ENCODE measurements around the gene DRICH1. TPM values are rescaled to one million over a fixed set of nuclear protein-coding genes. Genes with fewer than 3 reads are reported as not detected.

DRICH1 gene
- total and polyA plus RNA-seq, 2 of the 13 experiments (the other 11 are each of a cell fraction or from before 2014, with no cell fraction given) = 0.22 to 0.66 TPM

DNA sequence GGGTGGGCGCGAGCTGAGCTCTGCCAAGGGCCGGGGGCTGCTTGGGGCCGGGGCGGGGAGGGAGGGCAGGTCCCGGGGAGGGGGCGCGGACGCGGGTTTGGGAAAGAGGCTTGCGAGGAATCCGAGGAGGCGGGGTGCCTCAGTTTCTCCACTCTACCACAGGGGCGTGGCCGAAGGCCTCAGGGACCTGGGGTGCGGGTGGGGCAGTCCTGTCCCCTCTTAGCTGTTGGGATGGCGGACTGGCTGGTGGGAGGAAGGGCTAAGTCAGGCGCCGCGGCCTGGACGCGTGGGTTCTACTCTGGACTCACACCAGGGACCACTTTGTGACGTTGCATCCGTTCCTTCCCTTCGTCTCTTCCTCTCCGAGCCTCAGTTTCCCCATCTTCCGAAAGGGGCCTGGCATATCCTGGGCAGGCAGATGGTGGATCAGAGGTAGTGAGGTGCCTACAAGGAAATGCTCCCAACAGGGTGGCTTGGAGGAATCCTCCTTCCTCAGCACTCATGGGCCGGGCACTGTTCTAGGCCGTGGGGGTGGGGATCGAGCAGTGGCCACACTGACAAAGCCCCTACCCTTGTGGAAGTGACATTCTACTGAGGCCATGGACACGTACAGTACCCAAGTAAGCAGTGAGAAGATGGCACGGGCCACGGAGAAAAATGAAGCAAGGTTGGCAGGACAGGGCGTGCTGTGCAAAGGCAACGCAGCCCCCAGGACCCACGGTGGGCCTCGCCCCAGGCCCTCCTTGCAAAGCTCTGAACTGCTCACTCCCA lies 65.2 kb downstream of the DRICH1 start:
- Histone ChIP-seq H2AFZ (ENCODE audit: low read length) (no peak overlapping the region), H3K79me2 (ENCODE audit: insufficient read depth, low read length) (no peaks in the 10 kb centered on the region), H3K9ac (ENCODE audit: insufficient read depth, low read depth, low read length) (no peak overlapping the region), H4K20me1 (ENCODE audit: insufficient read depth, low read length) (no peaks in the 10 kb centered on the region), H3K4me3 (replicated peaks in 1 of 3; ENCODE audit: insufficient read depth in 1 of 3, low read depth in 2 of 3, low read length in 3 of 3) (peak overlapping the region; percentile 43 to 73 (median 45); a peak in 2 of 6 replicates), H3K27ac (ENCODE audit: extremely low read length, insufficient read depth, low read length) (peak overlapping the region; percentile 24), H3K9me3 (ENCODE audit: low read length) (no peaks in the 10 kb centered on the region), H3K36me3 (replicated peaks in 1 of 2; ENCODE audit: control insufficient read depth in 1 of 2, insufficient read depth in 2 of 2, low read length in 2 of 2) (no peaks in the 10 kb centered on the region), H3K4me1 (ENCODE audit: insufficient read depth, low read length) (peaks cover 34% of the 10 kb centered on the region), H3K27me3 (ENCODE audit: control insufficient read depth in 1 of 2, insufficient read depth in 2 of 2, low read length in 2 of 2) (peaks cover 0 to 4% of the 10 kb centered on the region in 2 experiments; a peak in 3 of 5 replicates), H3K4me2 (ENCODE audit: low read depth, low read length) (peak overlapping the region; percentile 96)
- ATAC-seq (peak; percentile 3; the same call in 1 of the 3 replicates), FAIRE-seq (no peak), DNase-seq (ENCODE audit: low spot score) (no peak)
- TF ChIP-seq, protein P1, sequence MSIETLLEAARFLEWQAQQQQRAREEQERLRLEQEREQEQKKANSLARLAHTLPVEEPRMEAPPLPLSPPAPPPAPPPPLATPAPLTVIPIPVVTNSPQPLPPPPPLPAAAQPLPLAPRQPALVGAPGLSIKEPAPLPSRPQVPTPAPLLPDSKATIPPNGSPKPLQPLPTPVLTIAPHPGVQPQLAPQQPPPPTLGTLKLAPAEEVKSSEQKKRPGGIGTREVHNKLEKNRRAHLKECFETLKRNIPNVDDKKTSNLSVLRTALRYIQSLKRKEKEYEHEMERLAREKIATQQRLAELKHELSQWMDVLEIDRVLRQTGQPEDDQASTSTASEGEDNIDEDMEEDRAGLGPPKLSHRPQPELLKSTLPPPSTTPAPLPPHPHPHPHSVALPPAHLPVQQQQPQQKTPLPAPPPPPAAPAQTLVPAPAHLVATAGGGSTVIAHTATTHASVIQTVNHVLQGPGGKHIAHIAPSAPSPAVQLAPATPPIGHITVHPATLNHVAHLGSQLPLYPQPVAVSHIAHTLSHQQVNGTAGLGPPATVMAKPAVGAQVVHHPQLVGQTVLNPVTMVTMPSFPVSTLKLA (IDR thresholded peaks at IDR 0.05) = no peak
- TF ChIP-seq SALL1 (CRISPR knock-in tag; IDR thresholded peaks at IDR 0.05) (0 out of 2 replicates have a peak, but pooled peaks have one; percentile 13), BORCS8-MEF2B (CRISPR knock-in tag; IDR thresholded peaks at IDR 0.05) (0 out of 2 replicates have a peak, but pooled peaks have one; percentile 19), ZNF230 (CRISPR knock-in tag; IDR thresholded peaks at IDR 0.05) (0 out of 2 replicates have a peak, but pooled peaks have one; percentile 16), ZNF577 (CRISPR knock-in tag; IDR thresholded peaks at IDR 0.05; ENCODE audit: borderline replicate concordance, low read depth) (no peak)
- TF ChIP-seq, protein P2, sequence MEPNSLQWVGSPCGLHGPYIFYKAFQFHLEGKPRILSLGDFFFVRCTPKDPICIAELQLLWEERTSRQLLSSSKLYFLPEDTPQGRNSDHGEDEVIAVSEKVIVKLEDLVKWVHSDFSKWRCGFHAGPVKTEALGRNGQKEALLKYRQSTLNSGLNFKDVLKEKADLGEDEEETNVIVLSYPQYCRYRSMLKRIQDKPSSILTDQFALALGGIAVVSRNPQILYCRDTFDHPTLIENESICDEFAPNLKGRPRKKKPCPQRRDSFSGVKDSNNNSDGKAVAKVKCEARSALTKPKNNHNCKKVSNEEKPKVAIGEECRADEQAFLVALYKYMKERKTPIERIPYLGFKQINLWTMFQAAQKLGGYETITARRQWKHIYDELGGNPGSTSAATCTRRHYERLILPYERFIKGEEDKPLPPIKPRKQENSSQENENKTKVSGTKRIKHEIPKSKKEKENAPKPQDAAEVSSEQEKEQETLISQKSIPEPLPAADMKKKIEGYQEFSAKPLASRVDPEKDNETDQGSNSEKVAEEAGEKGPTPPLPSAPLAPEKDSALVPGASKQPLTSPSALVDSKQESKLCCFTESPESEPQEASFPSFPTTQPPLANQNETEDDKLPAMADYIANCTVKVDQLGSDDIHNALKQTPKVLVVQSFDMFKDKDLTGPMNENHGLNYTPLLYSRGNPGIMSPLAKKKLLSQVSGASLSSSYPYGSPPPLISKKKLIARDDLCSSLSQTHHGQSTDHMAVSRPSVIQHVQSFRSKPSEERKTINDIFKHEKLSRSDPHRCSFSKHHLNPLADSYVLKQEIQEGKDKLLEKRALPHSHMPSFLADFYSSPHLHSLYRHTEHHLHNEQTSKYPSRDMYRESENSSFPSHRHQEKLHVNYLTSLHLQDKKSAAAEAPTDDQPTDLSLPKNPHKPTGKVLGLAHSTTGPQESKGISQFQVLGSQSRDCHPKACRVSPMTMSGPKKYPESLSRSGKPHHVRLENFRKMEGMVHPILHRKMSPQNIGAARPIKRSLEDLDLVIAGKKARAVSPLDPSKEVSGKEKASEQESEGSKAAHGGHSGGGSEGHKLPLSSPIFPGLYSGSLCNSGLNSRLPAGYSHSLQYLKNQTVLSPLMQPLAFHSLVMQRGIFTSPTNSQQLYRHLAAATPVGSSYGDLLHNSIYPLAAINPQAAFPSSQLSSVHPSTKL (CRISPR knock-in tag; IDR thresholded peaks at IDR 0.05) = no peak
- in situ Hi-C loops (cut with HindIII; ENCODE audit: extremely low pct_ligation_motif_present, low pct_unique_long_range_greater_than_20kb) (loop anchor here (25.0 kb wide), 1 partner anchor 405 kb away; no protein-coding TSS in a partner anchor), intact Hi-C loops (cut with micrococcal nuclease; ENCODE audit: unreplicated experiment) (no loop called here)
- POLR2A ChIA-PET = no interaction called here
- BruUV-seq (replicated peaks) = no TSS peak
- CTCF ChIA-PET (ENCODE audit: low intra/inter-chr PET ratio, low total read pairs) = no interaction called here
- WGBS (ENCODE audit: low lambda C conversion rate) = 55% methylated on average over 27 of the region's 37 CpGs
